Measurements from ENCODE around the gene ZNF853.

ZNF853 gene

DNA sequence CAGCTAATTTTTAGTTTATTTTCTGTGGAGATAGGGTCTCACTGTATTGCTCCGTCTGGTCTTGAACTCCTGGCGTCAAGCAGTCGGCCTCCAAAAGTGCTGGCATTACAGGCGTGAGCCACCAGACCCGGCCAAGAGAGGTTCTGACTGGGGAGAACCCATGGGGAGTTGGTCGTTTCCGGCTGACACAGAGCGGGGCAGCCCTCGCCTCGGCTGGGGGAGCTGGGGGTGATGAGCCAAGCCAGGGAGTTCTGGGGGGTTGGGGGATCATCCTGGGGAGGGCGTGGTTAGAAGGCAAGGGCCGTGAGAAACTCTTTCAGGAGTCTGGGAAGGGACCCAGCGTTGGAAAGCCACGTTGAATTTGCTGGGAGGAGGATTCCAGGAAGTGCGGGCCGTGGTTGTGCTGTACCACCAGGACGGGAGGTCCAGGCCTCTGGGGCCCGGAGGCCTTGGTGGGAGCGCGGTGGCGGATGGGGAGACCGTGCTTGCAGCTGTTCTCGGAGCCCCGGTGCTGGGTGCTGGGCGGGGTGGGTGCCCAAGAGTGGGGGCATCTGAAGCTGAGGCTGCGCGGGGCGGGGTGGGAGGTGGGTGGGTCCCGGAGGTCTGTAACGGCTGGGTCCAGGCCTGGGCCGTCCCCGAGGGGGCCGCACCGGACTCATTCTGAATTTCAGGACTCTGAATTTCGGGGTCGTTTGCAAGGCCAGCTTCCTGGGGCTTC, 8.4 kb upstream of the ZNF853 start:
- no peak for DNase-seq

DNA sequence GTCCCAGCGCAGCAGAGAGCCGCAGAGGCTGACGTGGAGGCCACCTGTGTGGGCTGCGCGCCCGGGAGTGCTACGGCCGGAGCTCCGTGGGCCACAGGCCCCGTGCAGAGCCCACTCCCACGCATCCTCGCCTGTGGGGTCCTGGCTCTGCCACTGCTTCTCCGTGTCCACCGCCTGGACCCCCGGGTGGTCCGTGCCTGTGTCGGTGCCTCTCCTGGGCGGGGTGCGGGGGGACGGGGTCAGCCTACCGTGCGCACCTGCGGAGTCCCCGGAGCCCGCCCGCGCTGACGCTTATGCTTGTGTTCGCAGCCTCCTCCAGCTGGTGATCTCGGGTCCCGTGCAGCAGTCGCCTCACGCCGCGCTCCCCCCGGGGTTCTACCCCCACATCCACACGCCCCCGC, 7.8 kb upstream of the ZNF853 start:
- DNase-seq, result no peak

DNA sequence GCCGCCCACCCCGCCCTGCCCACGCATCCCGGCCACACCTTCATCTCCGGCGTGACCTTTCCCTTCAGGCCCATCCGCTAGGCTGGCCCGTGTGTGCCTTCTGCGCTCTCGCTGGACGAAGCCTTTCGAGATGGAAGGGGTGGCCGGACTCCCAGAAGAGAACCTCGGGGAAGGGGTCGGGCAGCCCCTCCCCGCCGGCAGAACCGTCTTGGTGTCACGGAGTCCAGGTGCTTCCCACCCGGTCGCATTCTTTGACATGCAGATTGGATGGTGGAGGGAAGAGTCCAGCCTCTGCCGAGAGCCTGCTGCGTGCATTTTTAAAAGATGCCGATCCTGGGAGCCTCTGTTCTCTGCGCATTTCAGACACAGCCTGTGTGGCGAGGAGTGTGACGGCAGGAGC, 7.3 kb upstream of the ZNF853 start:
- DNase-seq, result no peak

DNA sequence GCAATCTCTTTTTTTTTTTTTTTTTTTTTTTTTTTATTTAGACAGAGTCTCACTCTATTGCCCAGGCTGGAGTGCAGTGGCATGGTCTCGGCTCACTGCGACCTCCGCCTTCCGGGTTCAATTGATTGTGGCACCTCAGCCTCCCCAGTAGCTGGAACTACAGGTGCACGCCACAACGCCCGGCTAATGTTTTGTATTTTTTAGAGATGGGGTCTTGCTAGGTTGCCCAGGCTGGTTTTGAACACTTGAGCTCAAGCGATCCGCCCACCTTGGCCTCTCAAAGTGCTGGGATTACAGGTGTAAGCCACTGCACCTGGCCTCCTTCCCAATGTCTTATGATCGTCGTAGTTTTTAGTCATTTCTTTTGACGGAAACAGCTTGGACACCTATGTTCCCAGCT, 6.6 kb upstream of the ZNF853 start:
- no peak for DNase-seq

DNA sequence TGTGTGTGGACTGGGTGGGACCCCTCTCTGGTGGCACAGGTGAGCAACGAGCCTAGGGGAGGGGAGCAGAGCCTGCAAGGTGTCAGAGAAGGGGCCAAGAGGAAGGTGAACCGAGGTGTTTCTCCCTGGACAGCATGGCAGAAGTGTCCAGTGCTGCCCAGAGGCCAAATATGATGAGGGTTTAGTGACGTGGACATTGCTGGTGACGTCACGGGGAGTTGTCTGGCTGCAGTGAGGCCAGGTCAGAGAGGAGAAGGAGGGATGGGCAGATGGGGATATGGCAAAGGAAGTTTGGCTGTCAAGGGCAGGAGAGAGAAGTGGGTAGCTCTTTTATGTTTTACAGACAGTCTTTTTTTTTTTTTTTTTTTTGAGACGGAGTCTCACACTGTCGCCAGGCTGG, 2.6 kb upstream of the ZNF853 start:
- no peak for DNase-seq

DNA sequence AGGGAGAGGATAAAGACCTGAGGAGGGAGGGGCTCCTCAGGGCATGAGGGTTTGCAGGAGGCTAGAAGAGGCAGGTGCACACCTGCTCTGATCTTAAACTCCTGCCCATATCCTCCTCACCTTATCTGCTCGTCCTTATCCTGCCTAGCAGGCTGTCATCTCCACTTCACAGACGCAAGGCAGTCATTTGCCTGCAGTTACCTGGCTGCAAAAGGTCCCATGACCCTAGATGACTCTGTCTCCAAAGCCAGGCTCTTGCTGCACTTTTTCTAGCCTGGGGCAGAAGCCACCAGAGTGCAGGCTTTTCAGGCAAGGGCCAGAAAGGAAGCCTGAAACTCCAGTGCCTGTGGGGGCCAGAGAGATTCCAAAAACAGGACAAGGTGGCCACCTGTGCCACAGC, 1.7 kb upstream of the ZNF853 start:
- DNase-seq, result no peak

DNA sequence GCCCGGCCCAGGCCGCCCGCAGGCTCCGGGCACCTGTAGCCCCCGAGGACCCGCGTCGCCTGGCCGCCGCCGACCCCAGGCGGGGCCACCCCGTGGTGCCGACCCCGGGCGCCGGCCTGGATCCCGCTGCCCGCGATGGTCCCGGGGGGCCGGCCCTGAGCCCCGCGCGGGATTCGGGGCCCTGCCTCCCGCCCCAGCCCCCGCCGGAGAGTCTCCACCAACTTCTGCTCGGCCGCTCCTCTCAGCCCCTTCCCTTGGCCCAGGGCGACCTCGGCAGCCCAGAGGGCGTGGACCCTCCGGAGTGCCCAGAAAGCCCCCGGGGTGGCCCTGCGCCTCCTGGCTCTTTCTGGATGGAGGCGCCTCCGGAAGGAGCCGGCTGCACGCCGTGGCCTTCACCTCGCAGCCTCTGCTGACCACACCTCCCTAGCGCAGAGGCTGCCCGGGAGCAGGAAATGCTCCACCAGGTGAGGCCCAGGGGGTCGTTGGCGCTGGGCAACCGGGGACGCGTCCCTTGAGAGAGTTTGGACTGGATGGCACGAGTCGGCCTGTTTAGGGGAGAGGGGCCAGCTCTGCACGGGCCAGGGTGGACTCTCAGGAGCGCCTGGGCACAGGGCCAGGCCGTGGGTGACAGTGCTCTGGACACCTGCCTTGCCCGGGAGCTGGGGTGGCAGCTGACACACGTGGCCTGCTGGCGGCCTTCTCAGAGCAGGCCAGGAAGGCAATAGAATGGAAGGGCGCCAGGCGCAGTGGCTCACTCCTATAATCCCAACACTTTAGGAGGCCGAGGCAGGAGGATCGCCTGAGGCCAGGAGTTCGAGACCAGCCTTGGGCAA, 529 bp downstream of the ZNF853 start:
- no peak for DNase-seq

DNA sequence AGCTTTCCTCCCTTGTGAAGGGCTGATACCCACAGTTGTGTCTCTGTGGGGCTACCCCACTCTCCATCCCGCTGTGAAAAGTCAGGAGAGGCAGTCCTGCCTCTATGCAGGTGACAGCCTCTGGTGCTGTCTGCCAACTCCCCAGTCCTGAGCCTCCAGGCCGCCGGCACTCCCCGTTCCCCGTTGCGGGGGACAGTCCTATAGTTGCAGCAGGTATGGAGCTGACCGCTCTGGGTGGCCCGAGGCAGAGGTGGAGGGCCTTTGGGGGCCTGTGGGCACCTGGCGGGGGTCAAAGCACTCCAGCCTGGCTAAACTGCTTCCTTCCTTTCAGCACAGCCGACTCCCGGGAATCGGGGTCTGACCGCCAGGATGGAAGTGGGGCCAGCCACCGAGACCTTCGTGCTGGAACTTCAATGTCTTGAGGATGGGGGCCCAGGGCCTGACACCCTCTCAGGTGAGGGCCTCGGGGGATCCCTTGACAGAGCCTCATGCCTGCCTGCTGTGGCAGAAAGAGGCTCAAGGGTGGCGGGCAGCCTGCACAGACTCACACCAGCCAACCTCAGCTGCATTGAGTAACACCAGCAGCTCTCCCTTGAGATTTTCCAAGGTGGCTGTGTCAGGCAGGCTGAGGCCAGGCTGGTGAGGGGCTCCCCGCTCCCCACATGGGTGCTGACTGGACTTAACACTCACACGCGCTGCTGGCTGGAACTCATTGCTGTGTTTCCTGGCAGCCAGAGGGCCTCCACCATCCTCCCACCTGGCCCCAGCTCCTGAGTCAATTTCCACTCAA, 1.6 kb downstream of the ZNF853 start:
- DNase-seq, result no peak

DNA sequence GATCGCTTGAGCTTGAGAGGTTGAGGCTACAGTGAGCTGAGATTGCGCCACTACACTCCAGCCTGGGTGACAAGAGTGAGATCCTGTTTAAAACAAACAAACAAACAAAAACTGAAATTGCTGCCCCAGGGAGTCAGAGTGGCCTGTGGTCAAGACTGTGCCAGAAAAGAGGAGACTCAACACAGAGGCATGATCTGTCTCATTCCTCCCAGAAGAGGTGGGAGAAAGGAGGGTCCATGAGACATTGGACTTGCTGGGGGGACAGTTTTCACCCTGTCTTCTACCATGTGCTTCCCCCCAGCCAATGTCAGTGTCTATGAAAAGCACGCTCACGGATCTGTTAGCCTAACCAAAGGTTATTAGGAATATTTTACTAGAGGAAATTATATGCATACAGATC, 3.2 kb downstream of the ZNF853 start:
- DNase-seq, result no peak

DNA sequence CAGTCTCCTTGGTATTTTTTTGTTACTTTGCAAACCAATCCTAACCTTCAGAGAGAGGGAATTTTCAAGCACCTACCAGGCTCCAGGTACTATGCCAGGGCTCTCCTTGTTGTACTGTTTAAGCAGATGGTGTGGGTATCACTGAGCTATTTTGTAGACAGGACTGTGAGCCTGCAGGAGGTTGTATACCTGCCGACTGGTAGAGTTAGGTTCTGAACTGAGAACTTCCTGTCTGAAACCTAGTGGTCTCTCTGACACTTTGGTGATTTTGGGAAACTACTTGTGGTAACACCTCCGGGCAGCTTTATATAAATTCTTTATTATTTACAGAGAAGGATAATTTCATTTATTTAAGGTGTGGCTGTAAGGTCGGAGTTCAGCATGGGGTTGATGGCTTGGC, 4.6 kb downstream of the ZNF853 start:
- no peak for DNase-seq

DNA sequence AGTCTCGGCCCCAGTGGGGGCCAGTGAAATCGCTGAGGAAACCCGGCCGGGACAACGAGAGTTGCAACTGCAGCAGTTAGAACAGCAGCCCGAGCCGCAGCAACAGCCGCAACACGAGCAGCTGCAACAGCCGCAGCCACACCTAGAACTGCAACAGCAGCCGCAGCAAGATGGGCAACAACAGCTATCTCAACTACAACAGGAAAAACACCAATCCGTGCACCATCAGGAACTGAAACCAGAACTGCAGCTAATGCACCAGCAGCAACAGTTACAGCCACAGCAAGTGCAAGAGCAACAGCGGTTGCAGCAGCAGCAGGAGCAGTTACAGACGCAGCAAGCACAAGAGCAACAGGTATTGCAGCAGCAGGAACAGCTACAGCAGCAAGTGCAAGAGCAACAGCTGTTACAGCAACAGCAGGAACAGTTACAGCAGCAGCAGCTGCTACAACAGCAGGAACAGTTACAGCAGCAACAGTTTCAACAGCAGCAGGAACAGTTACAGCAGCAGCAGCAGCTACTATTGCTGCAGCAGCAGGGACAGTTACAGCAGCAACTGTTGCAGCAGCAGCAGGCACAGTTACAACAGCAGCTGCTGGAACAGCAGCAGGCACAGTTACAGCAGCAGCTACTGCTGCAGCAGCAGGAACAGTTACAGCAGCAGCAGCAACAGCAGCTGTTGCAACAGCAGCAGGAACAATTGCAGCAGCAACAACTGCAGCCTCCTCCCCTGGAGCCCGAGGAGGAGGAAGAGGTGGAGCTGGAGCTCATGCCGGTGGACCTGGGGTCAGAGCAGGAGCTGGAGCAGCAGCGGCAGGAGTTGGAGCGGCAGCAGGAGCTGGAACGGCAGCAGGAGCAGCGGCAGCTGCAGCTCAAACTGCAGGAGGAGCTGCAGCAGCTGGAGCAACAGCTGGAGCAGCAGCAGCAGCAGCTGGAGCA, 6.1 kb downstream of the ZNF853 start:
- peak in 1 of 2 donors; percentile 18 for DNase-seq

DNA sequence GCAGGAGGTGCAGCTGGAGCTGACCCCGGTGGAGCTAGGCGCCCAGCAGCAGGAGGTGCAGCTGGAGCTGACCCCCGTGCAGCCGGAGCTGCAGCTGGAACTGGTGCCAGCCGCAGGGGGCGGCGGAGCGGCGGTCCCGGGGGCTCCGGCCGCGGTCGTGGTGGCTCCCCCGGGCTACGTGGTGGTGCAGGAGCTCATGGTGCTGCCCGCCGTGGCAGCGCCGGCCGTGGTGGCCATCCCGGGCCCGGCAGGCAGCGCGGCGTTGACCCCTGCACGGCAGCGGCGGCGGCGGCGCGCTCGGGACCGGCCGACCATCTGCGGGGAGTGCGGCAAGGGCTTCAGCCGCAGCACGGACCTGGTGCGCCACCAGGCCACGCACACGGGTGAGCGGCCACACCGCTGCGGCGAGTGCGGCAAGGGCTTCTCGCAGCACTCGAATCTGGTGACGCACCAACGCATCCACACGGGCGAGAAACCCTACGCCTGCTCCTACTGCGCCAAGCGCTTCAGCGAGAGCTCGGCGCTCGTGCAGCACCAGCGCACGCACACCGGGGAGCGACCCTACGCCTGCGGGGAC, 6.8 kb downstream of the ZNF853 start:
- DNase-seq, result no peak

DNA sequence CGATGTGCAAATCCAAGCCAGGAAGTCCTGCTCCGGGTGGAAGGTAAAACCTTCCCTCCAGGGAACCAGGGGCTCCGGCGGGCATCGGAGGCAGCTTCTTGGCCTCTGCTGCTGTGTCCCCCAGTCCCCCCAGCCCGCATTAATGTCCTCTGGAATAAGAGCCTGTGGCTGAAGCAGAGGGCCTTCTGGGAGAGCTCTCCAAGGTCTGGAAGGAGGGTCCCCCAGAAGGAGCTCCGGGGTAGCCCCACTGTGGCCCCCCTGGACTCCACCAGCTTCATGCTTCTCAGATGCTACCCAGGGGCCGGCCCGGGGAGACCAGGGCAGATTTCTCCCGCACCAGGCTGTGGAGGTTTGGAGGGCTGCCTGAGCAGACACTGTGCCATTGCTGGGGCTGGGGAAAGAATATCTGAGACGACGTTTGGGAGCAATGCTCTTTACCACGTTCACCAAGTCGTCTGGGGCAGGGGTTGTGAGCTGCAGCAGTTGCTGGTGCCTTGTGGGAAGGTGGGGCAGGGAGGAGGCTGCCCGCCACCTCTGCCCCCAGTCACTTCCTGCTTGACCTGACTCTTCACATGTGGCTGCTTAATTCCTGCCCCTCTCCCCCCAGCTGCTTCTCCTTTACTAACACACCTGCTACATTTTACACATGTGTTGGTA, 8.3 kb downstream of the ZNF853 start:
- peak; percentile 20 to 41 for DNase-seq

DNA sequence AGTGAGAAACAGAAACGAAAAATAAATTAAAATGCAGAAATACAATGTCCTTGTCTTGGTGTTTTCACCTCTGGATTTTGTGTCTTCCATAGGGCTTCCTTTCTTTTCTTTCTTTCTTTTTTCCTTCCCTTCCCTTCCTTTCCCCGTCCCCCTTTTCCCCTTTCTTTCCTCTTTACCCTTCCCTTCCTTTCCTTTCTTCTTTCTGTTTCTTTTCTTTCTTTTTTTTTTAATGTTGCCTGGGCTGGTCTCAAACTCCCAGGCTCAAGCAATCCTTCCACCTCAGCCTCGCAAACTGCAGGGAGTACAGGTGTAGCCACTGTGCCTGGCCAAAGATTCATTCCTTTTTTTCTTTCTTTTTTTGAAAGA, 8.8 kb downstream of the ZNF853 start:
- DNase-seq, result no peak

DNA sequence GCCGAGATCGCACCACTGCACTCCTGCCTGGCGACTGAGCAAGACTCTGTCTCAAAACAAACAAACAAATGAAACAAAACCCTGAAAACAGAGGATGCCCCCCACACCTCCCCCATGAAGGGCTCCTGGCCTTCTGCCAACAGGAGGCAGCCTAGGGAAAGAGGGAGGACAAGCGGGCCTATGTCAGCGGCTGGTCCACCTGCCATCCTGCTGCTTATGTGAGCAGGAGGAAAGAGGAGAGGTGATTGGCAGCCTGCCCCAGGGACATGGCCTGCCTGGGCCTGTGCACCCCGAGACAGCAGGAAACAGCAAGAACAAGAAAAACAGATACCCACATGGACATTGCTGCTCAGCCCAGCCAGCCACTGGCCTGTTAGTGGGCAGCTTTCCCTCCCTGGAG, 12.6 kb downstream of the ZNF853 start:
- DNase-seq, result no peak

DNA sequence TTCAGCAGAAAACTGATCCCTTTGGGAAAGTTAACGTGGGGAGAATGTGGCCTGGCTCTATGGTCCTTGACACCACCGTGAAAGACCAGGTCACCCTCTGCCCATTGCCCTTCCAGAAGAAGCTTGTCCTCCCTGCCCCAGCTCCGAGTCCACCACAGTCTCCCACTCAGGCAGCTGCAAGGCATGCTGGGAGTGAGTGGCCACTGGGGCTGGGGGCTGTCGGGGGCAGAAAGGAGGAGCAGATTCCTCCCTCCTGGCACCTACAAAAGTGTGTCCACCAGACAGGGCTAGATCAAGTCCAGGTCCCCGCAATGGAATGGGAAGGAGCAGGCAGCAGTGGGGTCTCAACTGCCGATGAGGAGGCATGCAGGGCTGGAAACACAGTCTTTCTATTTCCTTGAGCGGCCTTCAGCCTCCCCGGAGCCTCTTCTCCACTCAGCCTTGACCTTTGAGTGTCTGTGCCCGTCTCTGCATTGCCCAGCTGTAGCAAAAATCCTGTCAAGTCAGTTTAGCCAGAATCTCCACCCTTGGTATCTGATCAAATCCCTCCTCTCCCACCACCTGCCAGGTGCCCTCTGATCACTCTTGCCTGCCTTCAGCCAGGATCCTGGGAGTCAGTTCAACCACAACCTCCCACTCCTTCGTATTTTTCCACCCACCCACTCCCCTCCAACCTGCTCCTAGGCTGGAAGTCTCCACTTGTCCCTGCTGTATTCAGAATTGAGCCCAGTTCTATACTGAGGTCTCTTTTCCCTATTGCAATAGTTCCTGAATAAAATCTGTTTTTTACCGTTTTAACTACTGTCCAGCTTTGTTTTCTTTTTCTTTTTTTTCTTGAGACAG, 14.8 kb downstream of the ZNF853 start:
- no peak for DNase-seq

DNA sequence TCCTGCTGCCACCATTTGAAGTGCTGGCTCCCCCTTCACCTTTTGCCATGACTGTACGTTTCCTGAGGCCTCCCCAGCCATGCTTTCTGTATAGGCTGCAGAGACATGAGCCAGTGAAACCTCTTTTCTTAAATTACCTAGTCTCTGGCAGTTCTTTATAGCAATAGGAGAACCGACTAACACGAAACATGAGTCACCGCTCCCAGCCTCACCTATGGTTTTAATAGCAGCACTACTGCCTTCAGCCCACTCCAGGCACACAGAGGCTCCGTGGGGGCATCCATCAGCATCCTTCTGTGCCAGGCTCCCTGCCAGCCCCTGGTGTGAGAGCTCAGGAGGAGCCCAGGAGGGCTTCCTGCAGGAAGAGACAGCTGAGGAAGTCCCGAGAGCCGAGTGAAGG, 16.2 kb downstream of the ZNF853 start:
- no peak for DNase-seq

DNA sequence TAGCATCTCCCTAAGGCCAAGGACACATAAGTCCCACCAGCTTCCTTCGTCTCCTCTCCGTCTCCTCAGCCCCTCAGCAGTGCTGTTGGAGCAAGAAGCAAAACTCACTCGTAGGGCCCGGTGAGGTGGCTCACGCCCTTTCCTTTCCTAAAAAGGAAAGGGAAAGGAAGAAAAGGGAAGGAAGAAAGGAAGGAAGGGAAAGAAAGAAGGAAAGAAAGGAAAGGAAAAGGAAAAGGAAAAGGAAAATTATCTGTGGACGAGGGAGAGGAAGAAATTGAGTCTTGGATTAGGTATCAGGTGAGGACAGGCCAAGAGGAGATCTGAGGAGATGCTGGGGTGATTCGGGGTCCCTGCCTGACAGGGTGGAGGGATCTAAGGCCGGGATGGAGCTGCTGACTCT, 18.6 kb downstream of the ZNF853 start:
- DNase-seq, result no peak

DNA sequence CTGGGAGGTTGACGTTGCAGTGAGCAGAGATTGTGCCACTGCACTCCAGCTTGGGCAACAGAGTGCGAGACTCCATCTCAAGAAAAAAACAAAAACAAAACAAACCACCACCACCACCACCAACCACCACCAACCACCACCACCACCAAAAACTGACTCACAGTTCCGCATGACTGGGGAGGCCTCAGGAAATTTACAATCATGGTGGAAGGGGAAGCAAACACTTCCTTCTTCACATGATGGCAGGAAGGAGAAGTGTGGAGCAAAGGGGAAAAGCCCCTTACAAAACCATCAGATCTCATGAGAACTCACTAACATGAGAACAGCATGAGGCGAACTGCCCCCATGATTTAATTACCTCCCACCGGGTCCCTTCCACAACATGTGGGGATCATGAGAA, 19.6 kb downstream of the ZNF853 start:
- DNase-seq, result peak; percentile 16 to 39

DNA sequence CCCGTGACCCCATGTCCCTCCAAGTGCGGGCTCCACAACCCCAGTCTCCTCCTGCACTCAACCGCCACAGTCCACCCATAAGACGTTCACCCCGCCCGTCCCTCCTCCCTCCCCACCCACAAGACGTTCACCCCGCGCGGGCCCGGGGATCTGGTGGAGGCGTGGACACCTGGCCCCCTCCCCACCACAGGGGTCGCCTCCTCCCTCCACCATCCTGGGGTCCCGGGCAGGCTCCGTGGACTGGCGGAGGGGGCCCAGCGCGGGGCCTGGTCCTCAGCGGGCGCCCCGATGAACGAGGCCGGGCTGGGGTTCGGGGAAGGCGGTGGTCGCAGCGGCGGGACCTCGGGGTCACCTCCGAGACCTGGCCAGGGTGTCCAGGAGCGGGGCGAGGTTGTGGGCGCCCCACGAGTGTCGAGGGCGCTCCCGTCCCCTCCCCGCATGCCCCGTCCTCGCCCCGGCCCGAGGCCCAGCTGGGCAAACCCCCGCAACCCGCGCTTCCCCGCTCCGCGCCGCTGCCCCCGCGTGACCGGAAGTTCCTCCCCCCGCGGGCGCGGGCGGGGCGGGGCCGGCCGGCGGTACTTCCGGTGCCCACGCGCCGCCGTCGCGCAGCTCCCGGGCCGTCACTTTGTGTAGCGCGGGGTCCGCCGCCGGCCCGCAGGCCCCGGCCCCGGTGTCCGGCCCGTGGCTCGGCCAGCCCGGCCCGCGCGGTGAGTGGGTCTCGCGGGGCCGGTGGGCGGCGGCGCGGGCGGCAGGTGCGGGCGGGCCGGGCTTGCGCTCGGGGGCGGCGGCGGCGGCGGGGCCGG, 21.5 kb downstream of the ZNF853 start, which contains the start of gene ZNF316:
Gene ZNF316, plus strand, starts transcription at position 578 of the 803 bp plus-strand sequence. CDS start 5,092 bp downstream, outside the sequence.
- DNase-seq, result peak; percentile 52 to 69
